GM12878 (cell line): ENCODE results near the gene LHFPL4. TPM values are rescaled to one million over a fixed set of nuclear protein-coding genes. Genes with fewer than 3 reads are reported as not detected.

Experiments
- ATAC-seq: fragments of 200-7000 bp; cut with Tn5 transposase; 3 replicates; pipeline ENCODE4 v1.9.1; 2020; ENCODE audit warnings: mild to moderate bottlenecking, moderate library complexity
- BruUV-seq: library from RNA; stranded (reverse); fragments of 400-500 nt; replicated peaks from 2 replicates; lab custom pipeline; 2021; lab: Mats Ljungman, UMichigan
- CTCF ChIA-PET: fragments of 300-600 bp; sonication (Branson Sonifier 250); formaldehyde crosslinking; extraction: SDS; loops from one replicate; lab custom pipeline; 2021; ENCODE audit warnings: inconsistent platforms; lab: Yijun Ruan, JAX
- POLR2A ChIA-PET: fragments of 350-600 bp; formaldehyde crosslinking; extraction: SDS; loops from one replicate; lab custom pipeline; 2021; ENCODE audit warnings: inconsistent platforms; lab: Charles Lee
- RAD21 ChIA-PET: fragments of 300-600 bp; sonication (Branson Sonifier 250); formaldehyde crosslinking; loops from one replicate; lab custom pipeline; 2023; ENCODE audit warnings: antibody characterized with exemption; ENCODE audit not compliant: unreplicated experiment; lab: Charles Lee
- SMC1A ChIA-PET: fragments of 300-600 bp; sonication (Branson Sonifier 250); formaldehyde crosslinking; loops from one replicate; lab custom pipeline; 2023; ENCODE audit not compliant: unreplicated experiment, uncharacterized antibody; lab: Charles Lee
- DNase-seq: peaks from one replicate; pipeline ENCODE4 v3.0.0-alpha.2; 2011; ENCODE audit warnings: low read depth, low spot score
- FAIRE-seq: peaks from 3 replicates; lab custom pipeline; 2011; peaks lifted over from hg19 to GRCh38; lab: Jason Lieb, UNC
- H2AFZ ChIP-seq: 2 replicates; pipeline ENCODE4 v1.6.0; 2011; ENCODE audit warnings: low read depth, low read length, control low read depth; ENCODE audit not compliant: control insufficient read depth
- H3K27ac ChIP-seq: 2 replicates; pipeline ENCODE4 v1.5.1; 2011; ENCODE audit warnings: control low read depth; ENCODE audit not compliant: control insufficient read depth, insufficient read depth
- H3K27me3 ChIP-seq, 2 experiments: replicated peaks in 1 of 2; 2 replicates each; pipeline versions ENCODE4 v1.6.0 to v1.6.1; 2011; ENCODE audit warnings: low read length in 1 of 2; ENCODE audit not compliant: control insufficient read depth in 2 of 2, insufficient read depth in 2 of 2
- H3K36me3 ChIP-seq, 2 experiments: 2 replicates each; pipeline ENCODE4 v1.5.1; 2011; ENCODE audit warnings: low read length in 1 of 2; ENCODE audit not compliant: control insufficient read depth in 2 of 2, insufficient read depth in 2 of 2
- H3K4me1 ChIP-seq: 2 replicates; pipeline ENCODE4 v1.6.1; 2011; ENCODE audit warnings: mild to moderate bottlenecking, low read length, moderate library complexity, mixed read lengths; ENCODE audit not compliant: control insufficient read depth, insufficient read depth
- H3K4me2 ChIP-seq: 2 replicates; pipeline ENCODE4 v1.6.0; 2011; ENCODE audit warnings: control low read depth; ENCODE audit not compliant: control insufficient read depth, insufficient read depth
- H3K4me3 ChIP-seq: fragments of 200-600 bp; sonication (generic); 2 replicates; pipeline ENCODE4 v1.5.1; 2016
- H3K79me2 ChIP-seq: 2 replicates; pipeline ENCODE4 v1.6.0; 2011; ENCODE audit warnings: low read length; ENCODE audit not compliant: control insufficient read depth, insufficient read depth
- H3K9ac ChIP-seq: 2 replicates; pipeline ENCODE4 v1.8.0; 2011; ENCODE audit warnings: low read length, control low read depth, mixed read lengths; ENCODE audit not compliant: control insufficient read depth, insufficient read depth
- H3K9me3 ChIP-seq: replicated peaks from 3 replicates; pipeline ENCODE4 v1.5.1; 2011; ENCODE audit warnings: mild to moderate bottlenecking, low read length; ENCODE audit not compliant: control insufficient read depth, insufficient read depth
- H4K20me1 ChIP-seq: 2 replicates; pipeline ENCODE4 v1.6.0; 2011; ENCODE audit not compliant: control insufficient read depth, insufficient read depth
- BRCA1 ChIP-seq: IDR thresholded peaks from 2 replicates; pipeline ENCODE4 v1.6.1; 2011; ENCODE audit warnings: low read depth, low read length, improper control_type of control experiment
- CBX3 ChIP-seq: fragments of 200-600 bp; sonication (generic); IDR thresholded peaks from 2 replicates; pipeline ENCODE4 v1.6.1; 2016; ENCODE audit warnings: low read depth, borderline replicate concordance
- CTCF ChIP-seq, 3 experiments: IDR thresholded peaks in 2 of 3; conservative IDR thresholded peaks in 1 of 3; 2 replicates each; pipeline ENCODE4 v1.5.1; 2011; ENCODE audit warnings: low read depth in 3 of 3, low read length in 3 of 3, mild to moderate bottlenecking in 3 of 3, control low read depth in 2 of 3, moderate library complexity in 2 of 3, inconsistent platforms in 1 of 3, mixed read lengths in 1 of 3; ENCODE audit not compliant: control insufficient read depth in 2 of 3, insufficient read depth in 1 of 3; ENCODE audit errors: extremely low read depth in 1 of 3
- DPF2 ChIP-seq: fragments of 450-650 bp; IDR thresholded peaks from 2 replicates; pipeline ENCODE4 v1.6.1; 2017; ENCODE audit warnings: mild to moderate bottlenecking
- EZH2 ChIP-seq: IDR thresholded peaks from 2 replicates; pipeline ENCODE4 v1.6.1; 2012; ENCODE audit warnings: low read depth, mild to moderate bottlenecking, control low read depth, inconsistent platforms, low read length, borderline replicate concordance; ENCODE audit not compliant: control insufficient read depth
- IKZF2 ChIP-seq, 2 experiments: fragments of 450-650 bp; IDR thresholded peaks; 2 replicates each; pipeline ENCODE4 v1.6.1; 2017; ENCODE audit warnings: mild to moderate bottlenecking in 2 of 2, moderate library complexity in 2 of 2
- IRF4 ChIP-seq: IDR thresholded peaks from 2 replicates; pipeline ENCODE4 v1.6.1; 2011; ENCODE audit warnings: low read depth, low read length
- JUND ChIP-seq: IDR thresholded peaks from 2 replicates; pipeline ENCODE4 v1.6.1; 2012; ENCODE audit warnings: low read depth, mild to moderate bottlenecking, low read length, improper control_type of control experiment, moderate library complexity
- NFYB ChIP-seq: IDR thresholded peaks from 2 replicates; pipeline ENCODE4 v1.6.1; 2011; ENCODE audit warnings: low read depth, mild to moderate bottlenecking, low read length, improper control_type of control experiment, moderate library complexity; ENCODE audit not compliant: insufficient read depth
- NKRF ChIP-seq: fragments of 450-650 bp; conservative IDR thresholded peaks from 2 replicates; pipeline ENCODE4 v1.6.1; 2017; ENCODE audit warnings: mild to moderate bottlenecking, moderate library complexity
- NR2C1 ChIP-seq: fragments of 450-650 bp; IDR thresholded peaks from 2 replicates; pipeline ENCODE4 v1.6.1; 2017; ENCODE audit warnings: antibody characterized with exemption, mild to moderate bottlenecking, moderate library complexity
- NR2F1 ChIP-seq: fragments of 450-650 bp; conservative IDR thresholded peaks from 2 replicates; pipeline ENCODE4 v1.6.1; 2017; ENCODE audit warnings: mild to moderate bottlenecking
- PBX3 ChIP-seq: IDR thresholded peaks from 2 replicates; pipeline ENCODE4 v1.6.1; 2011; ENCODE audit warnings: mild to moderate bottlenecking, low read depth, low read length, moderate library complexity; ENCODE audit not compliant: insufficient replicate concordance
- ZBED1 ChIP-seq: IDR thresholded peaks from 2 replicates; pipeline ENCODE4 v1.6.1; 2016; ENCODE audit warnings: borderline replicate concordance
- ZSCAN29 ChIP-seq: fragments of 450-650 bp; IDR thresholded peaks from 2 replicates; pipeline ENCODE4 v1.6.1; 2017; ENCODE audit warnings: mild to moderate bottlenecking, moderate library complexity
- WGBS: methylation state at CpG from one replicate; pipeline ENCODE4 v1.1.6; 2016; ENCODE audit warnings: low lambda C conversion rate; ENCODE audit not compliant: insufficient replicate concordance, insufficient coverage; ENCODE audit errors: missing lambda C conversion rate; 5-methylcytosine and 5-hydroxymethylcytosine counted together
- in situ Hi-C: fragments of 300-500 bp; cut with MboI; formaldehyde crosslinking; loops from 9 replicates; pipeline ENCODE4 v1.14.3; 2018; ENCODE audit warnings: mixed read lengths
- intact Hi-C: fragments of 100-400 bp; cut with micrococcal nuclease; formaldehyde crosslinking; loops from one replicate; pipeline ENCODE4 v1.14.2; 2022; ENCODE audit not compliant: unreplicated experiment
- polyA plus RNA-seq, 11 experiments: library from polyadenylated mRNA; depleted of rRNA in 4 of 11; unstranded in 6 of 11; stranded (reverse) in 5 of 11; fragments of >200 nt; fragmentation: Nextera tagmentation in 4 of 11; fragmentation: Illumina TruSeq in 1 of 11; extraction: Ambion mirVana in 4 of 11; extraction: Trizol in 1 of 11; gene quantifications; 1 replicate in 1 of 11; 2 replicates in 10 of 11; pipeline versions ENCODE4 v1.2.1 to v1.2.3, GENCODE V29; 2011 to 2016; ENCODE audit warnings: inconsistent platforms in 2 of 11, missing spikeins in 2 of 11, low read depth in 1 of 11
- total RNA-seq, 4 experiments: library from RNA; depleted of rRNA in 3 of 4; stranded (reverse); fragments of >200 nt in 3 of 4; fragmentation: Illumina TruSeq in 1 of 4; extraction: Trizol in 1 of 4; gene quantifications; 2 replicates each; pipeline versions ENCODE4 v1.2.1 to v1.2.3, GENCODE V29; 2013 to 2021
- TF ChIP-seq, protein P1 (sequence below): fragments of 450-650 bp; IDR thresholded peaks from 2 replicates; pipeline ENCODE4 v1.6.1; 2016; ENCODE audit warnings: mild to moderate bottlenecking, moderate library complexity, borderline replicate concordance

The LHFPL4 gene
- total and polyA plus RNA-seq, 10 of the 15 experiments (the other 5 are each of a cell fraction or from before 2014, with no cell fraction given), result 0.05 to 0.15 TPM; not detected in 8

DNA sequence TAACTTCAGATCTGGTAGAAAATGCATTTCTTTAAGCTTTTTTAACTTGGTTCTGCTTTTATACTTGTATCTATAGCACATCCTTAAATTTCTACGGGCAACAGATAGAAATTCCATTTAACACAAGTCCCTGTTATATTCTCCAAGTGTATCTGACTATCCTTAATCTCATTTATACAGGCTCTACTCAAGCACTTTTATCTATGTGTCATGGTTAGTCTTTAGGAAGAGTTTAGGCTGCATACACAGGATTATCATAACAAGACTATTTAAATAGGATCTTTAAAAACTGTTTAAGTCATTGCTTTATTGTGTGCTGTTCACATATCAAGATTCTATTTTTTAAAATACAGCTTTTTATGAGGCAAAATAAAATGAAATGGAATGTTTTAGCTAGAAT, 103.5 kb downstream of the LHFPL4 start:
- ATAC-seq (no peak), DNase-seq (no peak), FAIRE-seq (no peak)
- ChIA-PET CTCF (no interaction called here), RAD21 (interaction anchor here (1.5 kb wide), 1 partner anchor 97 kb away, joined by 5 read pairs; no protein-coding TSS in a partner anchor), SMC1A (interaction anchor here (1.5 kb wide), 1 partner anchor 56 kb away, joined by 4 read pairs; no protein-coding TSS in a partner anchor), POLR2A (no interaction called here)
- no peak overlapping the region for H3K27ac ChIP-seq
- no peak overlapping the region for H3K9ac ChIP-seq
- H3K36me3 ChIP-seq, result peaks cover 19 to 35% of the 10 kb centered on the region in 2 experiments
- no TSS peak for BruUV-seq
- no peak overlapping the region for H3K4me3 ChIP-seq
- intact Hi-C loops, result no loop called here
- no peaks in the 10 kb centered on the region for H3K4me1 ChIP-seq
- H4K20me1 ChIP-seq, result no peaks in the 10 kb centered on the region
- H3K9me3 ChIP-seq, result no peaks in the 10 kb centered on the region
- H2AFZ ChIP-seq, result no peak overlapping the region
- in situ Hi-C loops, result no loop called here
- no peak overlapping the region for H3K4me2 ChIP-seq
- no peaks in the 10 kb centered on the region for H3K27me3 ChIP-seq
- 100% methylated on average over 1 of the region's 1 CpG for WGBS
- no peaks in the 10 kb centered on the region for H3K79me2 ChIP-seq
- TF ChIP-seq PBX3, result no peak
- TF ChIP-seq NKRF, result no peak
- TF ChIP-seq CBX3, result no peak
- no peak for TF ChIP-seq DPF2
- no peak for TF ChIP-seq ZSCAN29
- TF ChIP-seq NFYB, result no peak
- TF ChIP-seq IRF4, result no peak
- TF ChIP-seq BRCA1, result no peak
- TF ChIP-seq ZBED1, result no peak
- no peak for TF ChIP-seq EZH2
- TF ChIP-seq NR2F1, result no peak
- no peak for TF ChIP-seq NR2C1
- no peak for TF ChIP-seq IKZF2 (IDR thresholded peaks at IDR 0.05)
- no peak for TF ChIP-seq JUND
- TF ChIP-seq CTCF (IDR thresholded peaks at IDR 0.05 in 2 of 3, conservative IDR thresholded peaks at IDR 0.05 in 1 of 3; ENCODE audit: control insufficient read depth in 2 of 3, extremely low read depth in 1 of 3, insufficient read depth in 1 of 3, low read depth in 3 of 3, low read length in 3 of 3), result no peak
- TF ChIP-seq, protein P1, sequence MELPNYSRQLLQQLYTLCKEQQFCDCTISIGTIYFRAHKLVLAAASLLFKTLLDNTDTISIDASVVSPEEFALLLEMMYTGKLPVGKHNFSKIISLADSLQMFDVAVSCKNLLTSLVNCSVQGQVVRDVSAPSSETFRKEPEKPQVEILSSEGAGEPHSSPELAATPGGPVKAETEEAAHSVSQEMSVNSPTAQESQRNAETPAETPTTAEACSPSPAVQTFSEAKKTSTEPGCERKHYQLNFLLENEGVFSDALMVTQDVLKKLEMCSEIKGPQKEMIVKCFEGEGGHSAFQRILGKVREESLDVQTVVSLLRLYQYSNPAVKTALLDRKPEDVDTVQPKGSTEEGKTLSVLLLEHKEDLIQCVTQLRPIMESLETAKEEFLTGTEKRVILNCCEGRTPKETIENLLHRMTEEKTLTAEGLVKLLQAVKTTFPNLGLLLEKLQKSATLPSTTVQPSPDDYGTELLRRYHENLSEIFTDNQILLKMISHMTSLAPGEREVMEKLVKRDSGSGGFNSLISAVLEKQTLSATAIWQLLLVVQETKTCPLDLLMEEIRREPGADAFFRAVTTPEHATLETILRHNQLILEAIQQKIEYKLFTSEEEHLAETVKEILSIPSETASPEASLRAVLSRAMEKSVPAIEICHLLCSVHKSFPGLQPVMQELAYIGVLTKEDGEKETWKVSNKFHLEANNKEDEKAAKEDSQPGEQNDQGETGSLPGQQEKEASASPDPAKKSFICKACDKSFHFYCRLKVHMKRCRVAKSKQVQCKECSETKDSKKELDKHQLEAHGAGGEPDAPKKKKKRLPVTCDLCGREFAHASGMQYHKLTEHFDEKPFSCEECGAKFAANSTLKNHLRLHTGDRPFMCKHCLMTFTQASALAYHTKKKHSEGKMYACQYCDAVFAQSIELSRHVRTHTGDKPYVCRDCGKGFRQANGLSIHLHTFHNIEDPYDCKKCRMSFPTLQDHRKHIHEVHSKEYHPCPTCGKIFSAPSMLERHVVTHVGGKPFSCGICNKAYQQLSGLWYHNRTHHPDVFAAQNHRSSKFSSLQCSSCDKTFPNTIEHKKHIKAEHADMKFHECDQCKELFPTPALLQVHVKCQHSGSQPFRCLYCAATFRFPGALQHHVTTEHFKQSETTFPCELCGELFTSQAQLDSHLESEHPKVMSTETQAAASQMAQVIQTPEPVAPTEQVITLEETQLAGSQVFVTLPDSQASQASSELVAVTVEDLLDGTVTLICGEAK, result no peak
